Measurements from ENCODE around the gene PADI1.

The PADI1 gene

DNA sequence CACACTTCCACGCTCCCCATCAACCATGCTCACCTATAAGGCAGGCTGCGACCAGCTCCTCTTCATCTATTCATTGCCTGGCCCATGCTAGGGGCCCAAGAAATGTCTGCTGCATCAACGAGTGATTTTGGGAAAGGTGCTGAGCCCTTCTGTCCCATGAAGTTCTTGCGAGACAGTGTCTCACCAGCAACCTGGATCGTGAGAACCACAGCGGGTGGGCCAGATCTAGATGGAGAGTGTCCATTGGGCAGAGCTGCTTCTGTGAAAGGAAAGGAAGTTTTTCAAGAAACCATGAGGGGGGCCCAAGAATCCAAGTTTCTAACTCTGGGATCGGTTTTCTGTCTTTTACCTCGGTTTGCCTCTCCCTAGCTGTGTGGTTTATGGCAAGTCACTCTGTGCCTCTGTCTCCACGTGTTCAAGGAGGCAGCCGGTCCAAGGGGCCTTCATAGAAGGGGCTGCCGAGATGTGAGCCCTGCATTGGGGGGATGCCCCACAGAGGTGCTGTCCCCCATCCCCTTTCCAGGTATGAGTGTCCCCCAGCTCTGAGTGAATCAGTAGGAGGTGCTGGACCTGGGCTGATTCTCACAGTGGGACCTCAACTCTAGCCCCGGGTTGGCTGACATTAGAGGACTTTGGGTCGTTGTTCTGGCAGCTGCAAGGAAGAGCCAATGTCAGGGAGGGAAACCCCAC is 8.3 kb upstream of the PADI1 start:
- no peak for DNase-seq (ENCODE audit: low read depth)

DNA sequence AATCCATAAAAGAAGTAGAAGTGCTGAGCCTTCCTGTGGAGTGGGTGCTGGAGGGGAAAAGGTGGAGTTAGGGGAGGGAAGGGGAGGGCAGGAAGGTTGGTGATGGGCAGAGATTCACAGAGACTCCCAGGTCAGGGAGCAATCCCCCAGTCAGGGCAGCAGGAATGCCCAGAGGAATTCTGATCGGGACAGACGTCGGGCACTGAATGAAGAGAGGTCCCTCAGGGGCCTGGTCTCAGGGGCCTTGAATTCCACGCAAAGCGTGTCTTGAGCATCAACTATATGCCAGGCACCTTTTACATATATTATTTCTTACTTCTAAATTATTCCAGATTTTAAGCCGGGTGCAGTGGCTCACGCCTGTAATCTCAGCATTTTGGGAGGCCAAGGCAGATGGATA is 7.2 kb upstream of the PADI1 start:
- no peak for DNase-seq (ENCODE audit: low read depth)

- no peak for DNase-seq (ENCODE audit: low read depth)
These were observed 6.3 kb upstream of the PADI1 start for GRCh38 chr1:17198476-17199258.

DNA sequence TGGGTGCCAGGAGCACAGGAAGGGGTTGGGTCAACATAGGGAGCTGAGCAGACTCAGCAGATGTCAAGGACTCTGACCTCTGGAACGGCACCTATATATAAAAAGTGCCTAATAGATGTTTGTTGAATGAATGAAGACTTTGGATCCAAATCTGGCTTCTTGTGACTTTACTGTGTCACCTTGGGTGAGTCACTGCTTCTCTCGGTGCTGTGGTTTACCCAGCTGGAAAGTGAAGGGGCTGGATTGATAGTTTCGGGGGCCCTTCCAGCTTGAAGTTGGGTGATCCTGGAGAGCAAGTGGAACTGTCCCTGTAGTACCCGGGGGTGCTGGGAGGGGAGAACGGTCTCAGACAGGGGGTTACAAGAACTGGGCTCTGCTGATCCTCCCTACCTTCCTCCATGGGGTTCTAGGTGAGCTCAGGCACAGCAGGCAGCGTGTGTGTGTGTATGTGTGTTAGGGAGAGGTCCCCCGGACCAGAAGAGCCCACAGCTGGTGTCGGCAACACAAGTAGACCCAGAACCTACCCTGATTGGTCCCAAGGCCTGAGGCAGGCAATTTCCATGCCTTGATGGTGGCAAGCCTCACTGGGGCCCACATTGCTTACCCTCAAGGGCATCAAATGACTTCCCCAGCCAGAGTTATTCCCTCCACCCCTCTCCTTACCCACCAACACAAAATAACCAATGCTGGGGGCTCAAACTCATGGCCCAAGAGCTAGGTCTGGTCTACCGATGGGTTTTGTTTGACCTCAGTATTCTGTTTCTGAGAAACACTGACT is 5.5 kb upstream of the PADI1 start:
- no peak for DNase-seq (ENCODE audit: low read depth)

- DNase-seq (ENCODE audit: low read depth), result no peak
These were observed 4.7 kb upstream of the PADI1 start for GRCh38 chr1:17200246-17200645.

- no peak for DNase-seq (ENCODE audit: low read depth)
These were observed 4.2 kb upstream of the PADI1 start for GRCh38 chr1:17200756-17201155.

- DNase-seq (ENCODE audit: low read depth), result no peak
These were observed 3.5 kb upstream of the PADI1 start for GRCh38 chr1:17201201-17202021.

- no peak for DNase-seq (ENCODE audit: low read depth)
These were observed 724 bp downstream of the PADI1 start for GRCh38 chr1:17205652-17206051.

GRCh38 chr1:17206196-17206595 is 1.3 kb downstream of the PADI1 start:
- no peak for DNase-seq (ENCODE audit: low read depth)

DNA sequence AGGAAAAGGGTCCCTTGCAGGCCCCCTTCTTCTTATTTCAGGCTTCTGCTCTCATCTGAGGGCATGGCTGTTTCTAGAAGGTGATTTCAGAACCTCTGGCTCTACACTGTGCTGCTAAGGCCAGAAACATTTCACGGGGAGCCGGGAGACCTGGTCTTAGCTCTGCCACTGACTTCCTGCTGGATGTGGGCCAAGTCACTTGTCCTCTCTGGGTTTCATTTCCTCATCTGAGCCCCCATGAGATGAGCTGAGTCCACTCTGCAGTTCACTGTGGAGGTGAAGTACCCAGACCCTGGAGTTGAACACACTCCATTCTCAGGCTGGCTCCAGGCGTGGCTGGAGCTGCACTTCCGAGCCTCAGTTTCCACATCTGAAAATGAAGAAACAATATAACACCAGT is 2.1 kb downstream of the PADI1 start:
- no peak for DNase-seq (ENCODE audit: low read depth)

- no peak for DNase-seq (ENCODE audit: low read depth)
These were observed 2.6 kb downstream of the PADI1 start for GRCh38 chr1:17207540-17207939.

GRCh38 chr1:17207966-17208418 is 3.1 kb downstream of the PADI1 start:
- DNase-seq (ENCODE audit: low read depth), result no peak

DNA sequence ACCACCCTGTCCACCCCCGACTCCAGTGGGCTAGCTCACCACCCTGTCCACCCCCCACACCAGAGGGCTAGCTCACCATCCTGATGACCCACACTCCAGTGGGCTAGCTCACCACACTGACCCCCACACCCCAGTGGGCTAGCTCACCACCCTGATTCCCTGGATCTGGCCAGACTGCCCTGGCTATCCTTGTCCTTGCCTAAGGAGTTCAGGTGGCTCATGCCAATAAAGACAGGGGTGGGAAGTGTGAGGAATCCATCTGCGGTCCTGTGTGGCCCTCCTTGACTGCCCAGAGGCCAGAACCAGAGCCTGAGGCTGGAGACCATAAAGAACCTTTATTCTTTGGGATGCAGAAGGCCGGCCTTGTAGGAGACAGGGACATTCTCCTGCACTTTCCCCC is 3.6 kb downstream of the PADI1 start:
- no peak for DNase-seq (ENCODE audit: low read depth)

GRCh38 chr1:17209430-17209829 is 4.5 kb downstream of the PADI1 start:
- DNase-seq (ENCODE audit: low read depth), result no peak

- no peak for DNase-seq (ENCODE audit: low read depth)
These were observed 5.2 kb downstream of the PADI1 start for GRCh38 chr1:17210176-17210575.

DNA sequence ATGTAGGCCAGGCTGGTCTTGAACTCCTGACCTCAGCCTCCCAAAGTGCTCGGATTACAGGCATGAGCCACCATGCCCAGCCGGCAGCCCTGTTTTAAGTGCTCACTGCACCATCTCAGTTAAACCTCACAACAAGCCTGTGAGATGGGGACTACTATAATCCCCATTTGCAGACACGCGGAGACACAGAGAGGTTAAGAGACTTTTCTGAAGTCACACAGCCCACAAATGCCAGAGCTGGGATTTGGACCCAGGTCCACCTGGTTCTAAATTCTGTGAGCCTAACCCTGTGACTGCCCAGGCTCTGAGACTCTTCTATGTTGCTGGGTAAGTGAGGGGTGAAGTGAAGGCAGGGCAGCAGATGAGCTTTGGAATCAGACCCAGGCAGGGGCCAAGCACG is 6.4 kb downstream of the PADI1 start:
- DNase-seq (ENCODE audit: low read depth), result no peak

- DNase-seq (ENCODE audit: low read depth), result no peak
These were observed 7.1 kb downstream of the PADI1 start for GRCh38 chr1:17212009-17212408.

DNA sequence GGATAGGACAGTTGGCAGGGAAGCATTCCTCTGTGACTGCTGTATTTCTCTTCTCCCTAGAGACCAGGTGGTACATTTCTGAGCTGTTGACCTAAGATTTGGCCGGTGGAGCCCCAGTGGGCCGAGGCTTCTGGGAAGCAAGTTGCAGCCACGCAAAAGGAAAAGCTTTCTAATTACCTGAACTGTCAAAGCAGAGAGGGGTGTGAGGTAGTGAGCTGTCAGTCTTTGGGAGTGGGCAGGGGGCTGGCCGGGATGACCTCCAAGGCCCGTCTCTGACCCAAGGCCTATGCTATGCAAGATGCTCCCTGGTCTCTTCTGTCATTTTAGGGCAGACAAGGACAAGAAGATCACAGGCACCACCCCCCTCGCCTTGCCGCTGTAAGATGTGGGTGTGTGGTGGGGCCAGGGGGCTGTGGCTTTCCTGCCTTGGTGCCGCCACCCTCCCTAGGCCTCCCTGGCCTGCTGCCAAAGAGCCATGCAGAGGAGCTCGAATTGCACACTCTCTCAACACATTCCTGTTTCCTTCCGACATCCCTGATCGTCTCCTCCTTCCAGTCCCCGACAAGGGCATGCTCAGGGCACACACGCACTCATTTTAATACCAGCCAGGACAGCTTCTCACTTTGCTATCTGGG is 7.7 kb downstream of the PADI1 start:
- DNase-seq (ENCODE audit: low read depth), result peak; percentile 17

- DNase-seq (ENCODE audit: low read depth), result no peak
These were observed 8.3 kb downstream of the PADI1 start for GRCh38 chr1:17213148-17213781.

- no peak for DNase-seq (ENCODE audit: low read depth)
These were observed 8.8 kb downstream of the PADI1 start for GRCh38 chr1:17213782-17214148.

All from fibroblast of the conjunctiva (primary cell).